ENCODE measurements around the gene PSMD6. TPM values are rescaled to one million over a fixed set of nuclear protein-coding genes. Genes with fewer than 3 reads are reported as not detected.

Gene PSMD6
- total RNA-seq (2021) (65.3 and 66.5 TPM in 2 replicates), Bru-seq, nascent RNA (percentile 91 among the genes with signal in this experiment), BruChase-seq, experiment 1, labeled RNA remaining after a 2-hour chase (percentile 83 among the genes with signal in this experiment), BruChase-seq, experiment 2, labeled RNA remaining after a 6-hour chase (percentile 87 among the genes with signal in this experiment)
- long read RNA-seq, transcript PSMD6-210 (9 exons, 1,495 nt), result minor isoform, 9 of 148 reads
- long read RNA-seq, transcript PSMD6-201 (8 exons, 1,430 nt), result major isoform, 125 of 148 reads
- long read RNA-seq, transcript PSMD6-206 (7 exons, 2,052 nt), result minor isoform, 5 of 148 reads
- long read RNA-seq, partial matches to known transcripts, result 0 of 148 reads
- long read RNA-seq, other reads (novel, unspliced or antisense), result 9 of 148 reads

DNA sequence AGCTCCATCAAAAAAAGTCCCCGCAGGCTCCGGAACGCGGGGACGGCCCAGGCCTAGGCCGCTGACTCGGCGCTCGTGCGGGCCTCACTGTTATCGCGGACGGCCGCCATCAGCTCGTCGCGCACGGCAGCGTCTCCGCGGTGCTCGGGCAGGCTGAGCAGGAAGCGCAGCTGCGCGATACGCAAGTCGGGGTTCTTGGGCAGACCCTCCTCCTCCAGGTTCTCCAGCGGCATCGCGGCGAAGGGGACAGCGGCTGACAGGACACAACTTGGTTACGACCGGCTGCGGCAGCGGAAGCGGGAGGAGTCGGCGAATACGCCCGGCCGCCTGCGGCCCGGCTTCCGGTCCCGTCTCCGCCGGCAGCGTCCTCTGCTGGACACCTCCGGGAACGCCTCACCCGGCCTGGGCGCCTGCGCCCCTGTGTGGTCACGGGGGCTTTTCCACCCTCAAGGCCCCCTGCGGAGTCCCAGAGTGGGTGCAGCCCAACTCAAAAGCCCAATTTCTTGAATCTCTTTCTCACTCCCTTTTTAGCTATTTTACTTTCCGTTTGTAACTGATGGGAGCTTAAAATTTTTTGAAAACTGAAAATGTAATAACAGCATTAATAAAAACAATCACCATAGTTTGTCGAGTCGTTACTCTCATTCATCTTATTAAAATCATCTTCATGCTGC lies at the start of gene PSMD6:
Gene PSMD6 (minus strand): TSS at position 308 of the 674 bp plus-strand sequence. CDS start 75 bp downstream, at position 233.
- ChIA-PET POLR2A (ENCODE audit: low non-redundant PET) (no interaction called here), CTCF (no interaction called here)
- Histone ChIP-seq H3K4me3 (ENCODE audit: low read depth, low read length, poor library complexity, severe bottlenecking) (peak within 1 kb of the TSS; percentile 88), H3K27ac (ENCODE audit: low read depth, low read length, poor library complexity, severe bottlenecking) (peak within 1 kb of the TSS; percentile 82), H3K27me3 (replicated peaks; ENCODE audit: insufficient read depth, low read depth, low read length, poor library complexity) (peaks cover 5% of the 10 kb centered on the region), H3K4me1 (ENCODE audit: insufficient read depth, low read length, poor library complexity, severe bottlenecking) (peaks cover 7% of the 10 kb centered on the region), H3K9me3 (ENCODE audit: low read depth, low read length, poor library complexity, severe bottlenecking) (no peaks in the 10 kb centered on the region), H3K36me3 (ENCODE audit: insufficient read depth, low read length, poor library complexity, severe bottlenecking) (peaks cover 24% of the 10 kb centered on the region)
- intact Hi-C loops (cut with micrococcal nuclease; ENCODE audit: unreplicated experiment), result no loop called here
- TF ChIP-seq EZH2 (IDR thresholded peaks at IDR 0.05; ENCODE audit: borderline replicate concordance, low read depth, low read length, poor library complexity, severe bottlenecking), result no peak
- TF ChIP-seq CTCF (conservative IDR thresholded peaks at IDR 0.05; ENCODE audit: low read depth, low read length), result peak; percentile 83
- peak; percentile 82 for DNase-seq (ENCODE audit: low spot score)
- no TSS peak for BruUV-seq (replicated peaks)

GRCh38 chr3:64072126-64072525 lies 48.8 kb upstream of the PSMD6 start:
- CTCF ChIA-PET, result no interaction called here
- POLR2A ChIA-PET (ENCODE audit: low non-redundant PET), result no interaction called here
- DNase-seq (ENCODE audit: low spot score), result no peak
- intact Hi-C loops (cut with micrococcal nuclease; ENCODE audit: unreplicated experiment), result no loop called here
- H3K4me1 ChIP-seq (ENCODE audit: insufficient read depth, low read length, poor library complexity, severe bottlenecking), result no peaks in the 10 kb centered on the region
- no peaks in the 10 kb centered on the region for H3K36me3 ChIP-seq (ENCODE audit: insufficient read depth, low read length, poor library complexity, severe bottlenecking)
- no peak overlapping the region for H3K27ac ChIP-seq (ENCODE audit: low read depth, low read length, poor library complexity, severe bottlenecking)
- TF ChIP-seq CTCF (conservative IDR thresholded peaks at IDR 0.05; ENCODE audit: low read depth, low read length), result no peak
- TF ChIP-seq EZH2 (IDR thresholded peaks at IDR 0.05; ENCODE audit: borderline replicate concordance, low read depth, low read length, poor library complexity, severe bottlenecking), result no peak
- H3K4me3 ChIP-seq (ENCODE audit: low read depth, low read length, poor library complexity, severe bottlenecking), result no peak overlapping the region
- no peaks in the 10 kb centered on the region for H3K9me3 ChIP-seq (ENCODE audit: low read depth, low read length, poor library complexity, severe bottlenecking)
- no TSS peak for BruUV-seq (replicated peaks)
- no peaks in the 10 kb centered on the region for H3K27me3 ChIP-seq (replicated peaks; ENCODE audit: insufficient read depth, low read depth, low read length, poor library complexity)

DNA sequence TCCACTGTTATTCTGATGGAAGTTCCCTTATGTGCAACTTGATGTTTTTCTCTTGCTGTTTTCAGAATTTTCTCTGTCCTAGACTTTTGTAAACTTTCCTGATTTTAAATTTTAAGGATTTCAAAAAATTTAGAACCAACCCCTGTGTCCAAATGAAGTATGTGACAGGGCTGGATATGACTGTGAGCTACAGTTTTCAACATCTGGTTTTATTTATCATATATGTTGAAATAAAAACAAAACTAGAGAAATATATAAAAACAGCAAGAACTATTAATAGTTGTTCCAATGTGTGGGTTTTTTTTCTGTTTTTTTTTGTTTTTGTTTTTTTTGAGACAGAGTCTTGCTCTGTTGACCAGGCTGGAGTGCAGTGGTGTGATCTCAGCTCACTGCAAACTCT lies 47.4 kb upstream of the PSMD6 start:
- ChIA-PET POLR2A (ENCODE audit: low non-redundant PET) (no interaction called here), CTCF (no interaction called here)
- Histone ChIP-seq H3K4me3 (ENCODE audit: low read depth, low read length, poor library complexity, severe bottlenecking) (no peak overlapping the region), H3K4me1 (ENCODE audit: insufficient read depth, low read length, poor library complexity, severe bottlenecking) (no peaks in the 10 kb centered on the region), H3K27me3 (replicated peaks; ENCODE audit: insufficient read depth, low read depth, low read length, poor library complexity) (no peaks in the 10 kb centered on the region), H3K27ac (ENCODE audit: low read depth, low read length, poor library complexity, severe bottlenecking) (no peak overlapping the region), H3K36me3 (ENCODE audit: insufficient read depth, low read length, poor library complexity, severe bottlenecking) (no peaks in the 10 kb centered on the region), H3K9me3 (ENCODE audit: low read depth, low read length, poor library complexity, severe bottlenecking) (no peaks in the 10 kb centered on the region)
- no TSS peak for BruUV-seq (replicated peaks)
- intact Hi-C loops (cut with micrococcal nuclease; ENCODE audit: unreplicated experiment), result no loop called here
- DNase-seq (ENCODE audit: low spot score), result no peak
- TF ChIP-seq CTCF (conservative IDR thresholded peaks at IDR 0.05; ENCODE audit: low read depth, low read length) (no peak), EZH2 (IDR thresholded peaks at IDR 0.05; ENCODE audit: borderline replicate concordance, low read depth, low read length, poor library complexity, severe bottlenecking) (no peak)
